NCI-H2227 treated with DMSO at 0.1 percent for 48 hours (cell line): Measurements from ENCODE around the gene KATNAL1.

Source experiments
- DNase-seq: peaks from one replicate; lab custom pipeline; 2025; lab: John Stamatoyannopoulos, UW

Gene KATNAL1

GRCh38 chr13:30163441-30163840 is 143.9 kb downstream of the KATNAL1 start:
- DNase-seq, result no peak

GRCh38 chr13:30159446-30159839 is 147.9 kb downstream of the KATNAL1 start:
- DNase-seq, result no peak

DNA sequence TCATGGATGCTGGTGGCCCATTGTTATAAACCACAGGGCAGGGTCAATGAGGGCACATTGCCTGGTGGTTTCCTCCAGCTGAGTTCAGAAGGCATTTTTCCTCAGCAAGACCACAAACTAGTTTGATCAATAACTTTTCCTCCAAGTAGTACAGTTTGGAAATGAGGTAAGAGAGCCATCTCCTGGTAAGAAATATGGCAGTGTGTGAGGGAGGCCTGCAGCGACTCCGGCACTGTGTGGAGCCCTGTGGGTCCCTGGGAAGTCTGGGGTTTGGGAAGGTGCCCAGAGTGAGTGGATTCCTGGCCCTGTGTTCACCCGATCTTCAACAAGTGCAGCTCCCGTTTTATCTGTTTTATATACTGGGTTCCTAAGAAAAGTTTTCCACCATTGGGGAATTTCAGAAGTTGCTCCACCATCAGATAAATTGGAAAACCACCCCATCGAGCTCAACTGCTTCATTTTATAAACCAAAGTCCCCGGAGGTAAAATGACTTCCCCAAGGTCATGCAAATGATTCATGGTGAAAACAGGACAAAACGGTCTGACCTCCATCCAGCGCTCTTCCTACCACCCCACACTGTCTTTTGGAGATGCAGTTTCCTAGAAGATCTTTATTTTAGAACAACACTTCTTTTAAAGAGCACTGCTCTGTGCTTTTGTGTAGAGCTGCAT is 148.4 kb downstream of the KATNAL1 start:
- DNase-seq, result no peak

DNA sequence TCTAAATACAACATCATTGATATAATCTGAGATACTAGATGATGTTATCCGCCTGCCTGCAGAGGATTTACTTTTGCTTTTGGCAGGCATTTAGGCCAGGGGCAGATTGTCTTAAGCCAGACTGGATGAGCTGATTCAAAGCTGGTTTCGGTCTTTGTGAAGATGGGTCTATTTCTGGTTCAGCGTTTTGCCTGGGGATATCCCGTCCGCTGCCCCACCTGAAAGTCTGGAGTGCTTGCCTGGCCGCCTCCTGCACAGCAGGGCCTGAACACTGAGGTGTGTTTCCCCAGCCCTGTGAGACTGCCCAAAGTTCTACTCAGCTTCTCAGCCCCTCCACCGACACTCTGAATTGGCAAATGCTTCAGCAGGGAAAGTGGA is 149.7 kb downstream of the KATNAL1 start:
- no peak for DNase-seq

DNA sequence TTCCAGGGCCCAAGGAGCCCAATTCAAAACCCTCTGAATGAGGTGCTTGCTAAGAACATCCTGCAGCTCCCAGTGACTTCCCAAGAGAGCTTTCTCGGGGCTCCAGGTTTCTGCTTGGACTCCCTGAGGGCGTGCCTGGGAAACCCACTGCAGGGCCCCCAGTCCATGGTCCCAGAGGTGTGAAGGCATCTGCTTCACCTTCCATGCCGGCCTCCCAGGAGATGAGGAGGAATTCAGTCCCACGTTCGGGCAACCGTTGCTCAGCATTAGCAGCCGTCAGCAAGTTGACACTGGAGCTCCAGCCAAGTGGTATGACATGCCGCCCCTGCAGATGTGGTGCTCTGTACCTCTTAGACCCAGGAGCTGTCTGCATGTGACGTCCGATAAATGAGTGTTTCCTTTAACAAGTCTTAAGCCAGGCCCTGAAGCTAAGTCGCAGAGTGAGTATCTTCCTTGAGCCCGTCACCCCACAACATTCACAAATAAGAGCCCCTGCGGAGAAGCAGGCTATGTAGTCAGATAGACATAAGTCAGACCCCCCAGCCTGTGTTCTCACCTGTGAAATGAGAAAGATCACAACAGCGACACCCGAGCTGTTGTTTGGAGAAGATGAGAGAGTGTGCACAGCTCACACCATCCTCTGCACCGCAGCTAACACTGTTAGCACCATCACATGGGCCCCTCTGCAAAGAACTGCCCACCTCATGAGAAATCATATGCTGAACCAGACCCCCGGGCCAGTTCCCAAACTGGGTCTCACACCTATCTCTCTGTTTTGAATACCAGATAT is 150.3 kb downstream of the KATNAL1 start:
- DNase-seq, result no peak

DNA sequence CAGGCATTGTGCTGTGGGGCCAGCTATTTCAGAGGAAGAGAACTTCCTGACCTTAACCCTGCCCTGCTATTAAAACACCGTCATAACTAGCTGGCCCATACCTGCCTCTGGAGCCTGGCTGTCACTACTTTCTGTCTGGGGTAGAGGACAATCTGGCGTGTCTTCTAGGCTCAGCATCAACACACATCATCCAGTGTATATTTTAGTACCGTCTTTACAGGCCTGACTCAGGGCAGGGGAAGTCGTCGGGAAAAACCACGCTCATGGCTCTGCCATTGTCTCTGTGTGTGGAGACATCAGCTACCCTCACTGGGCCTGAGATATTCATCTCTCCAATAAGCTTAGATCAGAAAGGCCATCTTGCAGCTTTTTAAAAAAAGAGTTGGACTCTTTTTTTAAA is 151.1 kb downstream of the KATNAL1 start:
- DNase-seq, result no peak

- DNase-seq, result no peak
These were observed 152.4 kb downstream of the KATNAL1 start for GRCh38 chr13:30154931-30155330.

DNA sequence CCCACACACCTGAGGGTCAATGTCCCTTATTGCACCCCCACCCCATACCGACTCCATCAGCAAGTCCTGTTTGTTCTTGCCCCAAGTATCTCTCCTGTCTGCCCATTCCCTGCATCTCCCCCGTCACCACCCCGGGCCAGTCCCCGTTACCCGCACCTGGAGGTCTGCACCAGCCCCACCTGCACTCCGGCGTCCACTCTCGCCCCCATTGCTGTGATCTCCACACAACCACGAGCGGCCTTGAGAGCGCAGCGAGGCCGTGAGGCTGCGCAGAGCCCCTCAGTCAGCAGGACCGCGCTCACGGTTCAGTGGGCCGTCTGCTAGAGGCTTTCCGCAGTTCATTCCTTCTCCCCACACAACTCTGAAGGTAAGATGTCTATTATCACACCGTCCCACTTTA is 152.8 kb downstream of the KATNAL1 start:
- DNase-seq, result no peak

DNA sequence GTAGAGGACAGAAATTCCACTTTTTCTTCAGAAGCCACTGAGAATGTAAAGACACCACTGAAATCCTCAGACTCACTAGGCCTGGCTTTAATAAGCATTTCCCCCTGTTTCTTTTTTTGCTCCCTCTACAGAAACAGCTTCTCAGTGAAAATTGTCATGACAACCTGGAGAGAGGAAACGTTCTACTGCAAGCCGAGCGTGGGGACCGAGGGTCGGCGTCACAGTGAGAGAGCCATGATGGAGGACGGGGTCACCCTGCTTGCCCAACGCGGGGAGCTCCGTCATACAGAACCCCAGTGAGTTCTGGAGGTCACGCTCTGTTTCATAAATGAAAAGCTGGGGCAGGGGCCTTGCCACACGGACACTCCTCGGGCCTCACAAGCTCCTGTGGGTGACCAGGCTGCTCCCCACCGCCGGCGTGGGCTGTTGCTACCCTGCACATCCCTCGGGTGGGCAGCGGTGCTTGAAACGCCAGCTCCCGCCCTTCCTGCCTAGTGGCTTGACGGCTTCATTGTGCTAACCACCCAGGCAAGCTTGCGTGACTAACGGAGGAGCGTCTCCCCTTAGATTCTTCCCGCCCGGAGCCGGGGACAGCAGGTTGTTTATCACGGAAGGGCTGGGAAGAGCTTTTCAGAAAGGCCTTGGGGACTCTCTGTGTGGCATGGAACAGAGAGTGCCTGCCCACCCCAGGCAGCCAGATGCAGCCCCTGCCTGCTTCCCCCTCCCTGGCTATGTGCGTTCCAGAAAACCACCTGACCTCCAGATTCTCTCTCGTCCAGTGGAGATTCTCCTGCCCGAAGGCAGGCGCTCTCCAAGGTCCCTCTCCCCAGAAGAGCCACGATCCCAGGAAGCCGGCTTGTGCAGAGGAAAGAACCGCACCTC is 153.6 kb downstream of the KATNAL1 start:
- DNase-seq, result no peak
